Smooth muscle cell of the umbilical artery (primary cell): ENCODE measurements around the gene ZNF319. TPM values are rescaled to one million over a fixed set of nuclear protein-coding genes. Genes with fewer than 3 reads are reported as not detected.

Experiments used
- total RNA-seq: library from RNA; depleted of rRNA; stranded (reverse); fragments of >200 nt; gene quantifications from 2 replicates; pipeline ENCODE4 v1.2.3, GENCODE V29; 2014

The ZNF319 gene
- total RNA-seq = 3.9 and 6.2 TPM in 2 replicates

DNA sequence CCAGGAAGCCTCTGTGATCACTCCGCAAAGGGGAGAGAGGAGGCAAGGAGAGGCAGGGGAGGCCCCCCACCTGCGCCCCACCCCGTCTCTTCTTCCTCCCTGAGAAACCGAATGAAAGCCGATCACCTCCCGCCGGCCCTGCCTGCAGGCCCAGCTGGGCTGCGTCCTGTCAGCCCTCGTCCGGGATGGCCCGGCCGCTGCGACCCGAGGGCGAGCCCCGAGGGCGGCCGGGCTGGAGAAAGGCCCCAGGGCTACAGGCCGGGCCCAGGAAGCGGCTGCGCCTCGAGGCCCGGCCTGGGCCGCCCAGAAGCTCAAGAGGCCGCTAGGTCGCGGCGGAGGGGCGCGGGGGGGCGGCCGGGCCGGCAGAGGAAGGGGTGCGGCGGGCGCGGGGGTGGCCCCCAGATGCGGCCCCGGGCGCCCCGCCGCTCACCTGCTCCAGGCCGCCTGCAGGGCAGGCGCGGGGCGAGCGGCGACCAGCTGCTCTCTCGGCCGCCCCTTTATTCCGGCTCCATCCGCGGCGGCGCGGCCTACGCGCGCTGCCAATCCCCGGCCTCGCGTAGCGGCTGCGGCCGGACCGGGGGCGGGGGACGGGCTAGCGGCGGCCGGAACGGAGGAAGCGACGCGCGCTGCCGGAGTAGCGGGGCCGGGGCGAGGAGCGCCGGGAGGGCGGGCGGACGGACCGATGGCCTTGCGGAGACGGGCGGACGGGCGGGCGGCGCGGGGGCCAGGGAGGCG lies at the start of gene ZNF319:
Gene ZNF319, minus strand, starts transcription at position 702 of the 735 bp plus-strand sequence. CDS start 2,407 bp downstream, outside the sequence.

DNA sequence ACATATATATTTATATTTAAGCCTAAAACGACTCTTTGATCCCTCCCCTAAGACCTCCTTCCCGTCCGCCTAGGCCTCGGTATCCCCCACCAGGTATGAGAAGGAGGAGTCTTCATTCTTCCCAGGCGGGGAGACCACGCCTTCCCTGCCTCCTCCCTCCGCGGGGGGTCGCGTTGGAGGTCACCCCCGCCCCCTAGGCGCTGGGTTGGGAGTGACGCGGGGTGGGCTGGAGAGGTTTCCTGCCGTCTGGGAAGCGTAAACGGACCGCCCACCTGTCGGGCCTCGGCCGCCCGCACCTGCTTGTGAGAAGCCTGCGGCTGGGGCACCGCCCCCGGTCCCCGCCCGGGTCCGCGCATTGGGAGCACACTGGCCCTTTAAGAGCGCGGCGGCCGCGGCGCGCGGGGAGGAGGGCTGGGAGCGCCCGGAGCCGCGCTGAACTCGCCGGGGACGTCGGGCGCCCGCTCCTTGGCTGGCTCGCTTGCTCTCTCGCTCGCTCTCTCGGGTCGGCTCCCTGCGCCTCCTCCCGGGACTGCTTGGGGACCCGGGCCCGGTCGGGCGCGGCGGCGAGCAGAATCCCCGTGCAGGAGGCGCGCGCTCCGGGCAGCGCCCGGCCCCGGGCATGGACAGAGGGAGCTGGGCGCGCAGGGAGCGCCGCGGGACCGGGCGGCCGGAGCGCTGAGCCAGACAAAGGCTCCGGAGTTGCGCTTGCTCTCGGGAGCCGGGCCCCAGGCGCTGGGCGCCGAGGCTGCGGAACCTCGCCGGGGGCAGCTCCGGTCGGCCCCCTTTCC lies 25.1 kb upstream of the ZNF319 start, which contains the start of gene MMP15:
Gene MMP15, plus strand, starts transcription at position 404 of the 788 bp plus-strand sequence. CDS start 597 bp downstream, outside the sequence.

DNA sequence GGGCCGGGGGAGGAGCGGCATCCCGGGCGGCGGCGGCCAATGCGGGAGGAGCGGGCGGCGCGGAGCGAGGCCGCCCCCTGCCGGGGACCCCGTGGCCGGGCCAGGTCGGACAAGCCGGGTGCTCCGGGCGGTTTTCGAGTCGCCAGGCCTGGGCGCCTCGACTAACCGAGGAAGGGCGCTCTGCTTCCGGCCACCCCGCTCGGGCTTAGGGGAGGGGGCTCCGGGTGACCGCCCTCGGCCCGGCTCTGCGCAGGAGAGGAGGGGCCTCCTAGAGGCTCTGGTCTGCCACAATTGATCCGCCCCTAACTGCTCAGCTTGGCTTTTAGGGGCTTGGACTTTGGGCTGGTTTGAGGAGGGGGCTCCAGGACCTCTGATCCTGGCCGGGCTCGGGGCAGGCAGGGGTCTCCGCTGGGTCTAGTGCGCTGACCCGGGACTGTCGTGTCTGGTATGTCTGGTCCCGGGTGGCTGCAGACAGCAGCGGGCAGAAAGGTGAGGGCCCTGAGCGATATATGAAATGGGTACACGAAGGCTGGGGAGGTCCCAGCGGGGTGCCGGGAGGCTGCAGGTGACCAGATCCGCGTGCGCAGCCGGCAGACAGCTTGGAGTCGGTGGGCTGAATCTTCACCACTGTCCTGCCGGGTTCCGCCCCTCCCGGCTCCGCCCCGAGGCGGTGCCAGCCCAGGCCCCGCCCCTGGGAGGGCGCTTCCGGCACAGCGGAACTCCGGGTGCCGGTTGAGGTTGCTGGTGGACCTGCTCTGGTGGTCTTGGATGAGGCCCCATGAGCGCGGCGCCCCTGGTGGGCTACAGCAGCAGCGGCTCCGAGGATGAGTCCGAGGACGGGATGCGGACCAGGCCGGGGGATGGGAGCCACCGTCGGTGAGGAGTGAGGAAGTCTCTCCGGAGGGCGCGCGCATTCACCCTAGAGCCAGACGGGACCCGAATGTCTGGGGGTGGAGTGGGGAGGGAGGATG lies 519 bp upstream of the ZNF319 start, which contains the start of gene USB1:
Gene USB1, plus strand, starts transcription at position 702 of the 971 bp plus-strand sequence. Its CDS starts 77 bp downstream, at position 779.

DNA sequence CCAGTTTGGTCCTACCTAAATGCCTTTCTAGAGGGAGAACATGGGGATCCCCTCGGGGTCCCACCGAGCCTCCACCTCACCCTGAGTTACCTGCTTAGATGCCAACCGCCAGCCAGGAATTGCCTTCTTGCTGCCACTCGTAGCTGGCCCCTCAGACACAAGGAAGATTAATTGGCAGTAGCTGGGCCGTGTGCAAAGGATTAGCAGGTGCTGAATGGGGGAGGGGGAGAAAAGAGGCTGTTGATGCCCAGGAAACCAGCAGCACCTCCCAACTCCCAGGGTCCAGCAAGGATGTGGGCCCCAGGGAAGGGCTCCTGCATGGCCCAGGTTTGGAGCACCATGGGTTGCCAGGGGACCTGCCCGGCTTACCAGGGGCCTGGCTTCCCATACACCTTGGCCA lies 29.5 kb downstream of the ZNF319 start, which contains the start of gene CNGB1:
Gene CNGB1, minus strand, starts transcription at position 159 of the 400 bp plus-strand sequence. CDS start 3,842 bp downstream, outside the sequence.

Other genes starting within 250 kb of the ZNF319 start
- gene KIFC3, start 198.2 kb downstream of the ZNF319 start, total RNA-seq = 69.2 and 87.7 TPM in 2 replicates
- gene CNGB1, start 29.5 kb downstream of the ZNF319 start, total RNA-seq = not detected in 2 replicates
- 65.6 and 136 TPM in 2 replicates for gene USB1, start 735 bp upstream of the ZNF319 start, total RNA-seq
- 10.1 and 14.8 TPM in 2 replicates for gene MMP15, start 25.1 kb upstream of the ZNF319 start, total RNA-seq
- gene CFAP20, start 128.7 kb upstream of the ZNF319 start, total RNA-seq = 35.7 and 44.2 TPM in 2 replicates
- 35.3 and 49.3 TPM in 2 replicates for gene CSNK2A2, start 197.4 kb upstream of the ZNF319 start, total RNA-seq